Measurements from ENCODE around the gene PPM1M. TPM values are rescaled to one million over a fixed set of nuclear protein-coding genes. Genes with fewer than 3 reads are reported as not detected.
A peak's percentile ranks its signal among the peaks of the same experiment; 100 is the strongest.

PPM1M gene
- polyA plus RNA-seq, 1 donor from 2014 or later: 1.1 TPM

DNA sequence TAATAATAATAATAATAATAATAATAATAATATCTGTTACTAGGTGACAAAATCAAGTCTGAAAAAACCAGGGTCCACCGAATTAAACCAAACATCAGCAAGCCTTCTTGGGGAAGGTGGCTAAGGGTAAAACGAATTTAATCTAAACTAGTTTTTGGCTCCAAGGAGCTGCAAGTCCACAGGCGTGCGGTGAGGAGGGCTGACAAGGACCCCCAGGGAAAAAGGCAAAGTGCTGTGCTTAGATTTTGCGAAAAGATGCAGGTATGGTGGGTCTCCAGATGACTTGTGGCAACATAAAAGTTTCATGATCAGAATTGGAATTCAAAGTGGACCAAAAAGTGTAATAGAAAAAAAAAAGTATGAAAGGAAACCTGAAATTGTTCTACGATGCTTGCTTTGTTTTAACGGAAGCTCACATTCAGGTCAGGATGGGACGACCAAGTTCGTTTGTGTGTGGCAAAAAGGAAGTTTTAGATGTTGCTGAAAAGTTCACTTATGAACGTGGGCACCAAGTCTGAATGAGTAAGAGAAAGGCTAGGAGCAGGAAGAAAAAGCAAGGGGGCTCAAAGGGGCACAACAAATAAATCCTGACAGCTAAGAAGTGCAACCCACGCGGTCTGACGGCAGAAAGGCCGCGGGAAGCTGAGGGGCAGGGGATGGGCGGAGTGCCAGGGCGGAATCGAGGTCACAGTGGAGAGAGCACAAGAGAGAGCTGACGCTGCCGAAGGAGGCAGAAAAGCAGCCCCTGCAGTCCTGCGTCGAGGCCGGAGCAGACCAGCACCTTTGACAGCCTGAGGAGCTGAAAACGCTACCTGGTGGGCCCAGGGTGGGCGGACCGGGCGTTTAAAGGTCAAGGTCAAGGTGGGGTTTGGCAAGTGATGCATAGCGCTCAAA is 31.8 kb downstream of the PPM1M start:
- Histone ChIP-seq H3K36me3 (ENCODE audit: insufficient read depth, low read length) (no peaks in the 10 kb centered on the region), H4K20me1 (ENCODE audit: insufficient read depth) (peaks cover 13% of the 10 kb centered on the region), H3K9me2 (ENCODE audit: insufficient read depth, low read length) (no peaks in the 10 kb centered on the region), H3K9me3 (ENCODE audit: low read length) (no peaks in the 10 kb centered on the region), H3K4me2 (ENCODE audit: low read length) (peak overlapping the region; percentile 75), H3K79me2 (replicated peaks; ENCODE audit: insufficient read depth, low read length) (peaks cover 58% of the 10 kb centered on the region), H2AFZ (ENCODE audit: low read depth, low read length) (no peak overlapping the region), H3F3A (ENCODE audit: insufficient read depth, low read length, poor library complexity, severe bottlenecking) (no peaks in the 10 kb centered on the region), H3K27me3 (ENCODE audit: insufficient read depth, low read depth, low read length) (no peaks in the 10 kb centered on the region), H3K27ac (ENCODE audit: low read length) (peak overlapping the region; percentile 93), H3K4me3 (ENCODE audit: low read length) (peak overlapping the region; percentile 72), H3K9ac (ENCODE audit: low read length) (peak overlapping the region; percentile 97)
- peak; percentile 13 for TF ChIP-seq POLR2AphosphoS5 (IDR thresholded peaks at IDR 0.05)
- TF ChIP-seq, protein P1, sequence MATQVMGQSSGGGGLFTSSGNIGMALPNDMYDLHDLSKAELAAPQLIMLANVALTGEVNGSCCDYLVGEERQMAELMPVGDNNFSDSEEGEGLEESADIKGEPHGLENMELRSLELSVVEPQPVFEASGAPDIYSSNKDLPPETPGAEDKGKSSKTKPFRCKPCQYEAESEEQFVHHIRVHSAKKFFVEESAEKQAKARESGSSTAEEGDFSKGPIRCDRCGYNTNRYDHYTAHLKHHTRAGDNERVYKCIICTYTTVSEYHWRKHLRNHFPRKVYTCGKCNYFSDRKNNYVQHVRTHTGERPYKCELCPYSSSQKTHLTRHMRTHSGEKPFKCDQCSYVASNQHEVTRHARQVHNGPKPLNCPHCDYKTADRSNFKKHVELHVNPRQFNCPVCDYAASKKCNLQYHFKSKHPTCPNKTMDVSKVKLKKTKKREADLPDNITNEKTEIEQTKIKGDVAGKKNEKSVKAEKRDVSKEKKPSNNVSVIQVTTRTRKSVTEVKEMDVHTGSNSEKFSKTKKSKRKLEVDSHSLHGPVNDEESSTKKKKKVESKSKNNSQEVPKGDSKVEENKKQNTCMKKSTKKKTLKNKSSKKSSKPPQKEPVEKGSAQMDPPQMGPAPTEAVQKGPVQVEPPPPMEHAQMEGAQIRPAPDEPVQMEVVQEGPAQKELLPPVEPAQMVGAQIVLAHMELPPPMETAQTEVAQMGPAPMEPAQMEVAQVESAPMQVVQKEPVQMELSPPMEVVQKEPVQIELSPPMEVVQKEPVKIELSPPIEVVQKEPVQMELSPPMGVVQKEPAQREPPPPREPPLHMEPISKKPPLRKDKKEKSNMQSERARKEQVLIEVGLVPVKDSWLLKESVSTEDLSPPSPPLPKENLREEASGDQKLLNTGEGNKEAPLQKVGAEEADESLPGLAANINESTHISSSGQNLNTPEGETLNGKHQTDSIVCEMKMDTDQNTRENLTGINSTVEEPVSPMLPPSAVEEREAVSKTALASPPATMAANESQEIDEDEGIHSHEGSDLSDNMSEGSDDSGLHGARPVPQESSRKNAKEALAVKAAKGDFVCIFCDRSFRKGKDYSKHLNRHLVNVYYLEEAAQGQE (IDR thresholded peaks at IDR 0.05; ENCODE audit: borderline replicate concordance): no peak
- no peak for TF ChIP-seq EP300 (conservative IDR thresholded peaks at IDR 0.05; ENCODE audit: poor library complexity, severe bottlenecking)
- TF ChIP-seq MXI1 (conservative IDR thresholded peaks at IDR 0.05; ENCODE audit: poor library complexity, severe bottlenecking): peak; percentile 32
- TF ChIP-seq, protein P2, sequence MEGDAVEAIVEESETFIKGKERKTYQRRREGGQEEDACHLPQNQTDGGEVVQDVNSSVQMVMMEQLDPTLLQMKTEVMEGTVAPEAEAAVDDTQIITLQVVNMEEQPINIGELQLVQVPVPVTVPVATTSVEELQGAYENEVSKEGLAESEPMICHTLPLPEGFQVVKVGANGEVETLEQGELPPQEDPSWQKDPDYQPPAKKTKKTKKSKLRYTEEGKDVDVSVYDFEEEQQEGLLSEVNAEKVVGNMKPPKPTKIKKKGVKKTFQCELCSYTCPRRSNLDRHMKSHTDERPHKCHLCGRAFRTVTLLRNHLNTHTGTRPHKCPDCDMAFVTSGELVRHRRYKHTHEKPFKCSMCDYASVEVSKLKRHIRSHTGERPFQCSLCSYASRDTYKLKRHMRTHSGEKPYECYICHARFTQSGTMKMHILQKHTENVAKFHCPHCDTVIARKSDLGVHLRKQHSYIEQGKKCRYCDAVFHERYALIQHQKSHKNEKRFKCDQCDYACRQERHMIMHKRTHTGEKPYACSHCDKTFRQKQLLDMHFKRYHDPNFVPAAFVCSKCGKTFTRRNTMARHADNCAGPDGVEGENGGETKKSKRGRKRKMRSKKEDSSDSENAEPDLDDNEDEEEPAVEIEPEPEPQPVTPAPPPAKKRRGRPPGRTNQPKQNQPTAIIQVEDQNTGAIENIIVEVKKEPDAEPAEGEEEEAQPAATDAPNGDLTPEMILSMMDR (IDR thresholded peaks at IDR 0.05; ENCODE audit: poor library complexity, severe bottlenecking): no peak

DNA sequence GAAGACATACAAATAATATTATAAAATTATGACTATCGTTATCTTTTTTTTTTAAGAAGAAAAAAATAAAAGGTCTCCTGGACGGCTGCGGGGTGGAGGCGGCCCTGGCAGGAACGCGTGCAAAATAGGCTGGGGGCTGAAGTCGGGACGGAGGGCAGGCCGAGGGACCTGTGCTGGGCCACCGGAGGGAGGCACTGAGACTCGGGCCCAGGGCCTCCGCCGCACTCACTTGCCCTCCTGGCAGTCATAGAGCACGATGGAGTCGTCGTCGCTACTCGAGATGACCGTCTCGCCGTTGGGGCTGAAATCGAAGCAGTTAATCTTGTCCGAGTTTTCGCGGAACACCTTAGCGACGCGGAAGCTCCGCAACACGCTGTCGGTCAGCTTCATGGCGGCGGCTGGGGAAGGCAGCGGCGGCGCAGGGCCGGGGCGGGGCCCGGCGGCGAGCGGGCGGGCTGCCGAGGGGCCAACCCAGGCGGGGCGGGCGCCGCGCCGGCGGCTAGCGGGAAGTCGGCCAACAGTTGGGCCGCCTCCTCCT is 32.5 kb downstream of the PPM1M start:
- Histone ChIP-seq H3K9ac (ENCODE audit: low read length) (peak overlapping the region; percentile 97), H3K27ac (ENCODE audit: low read length) (peak overlapping the region; percentile 93), H3K27me3 (ENCODE audit: insufficient read depth, low read depth, low read length) (no peaks in the 10 kb centered on the region), H2AFZ (ENCODE audit: low read depth, low read length) (no peak overlapping the region), H3K4me2 (ENCODE audit: low read length) (peak overlapping the region; percentile 75), H3K9me2 (ENCODE audit: insufficient read depth, low read length) (no peaks in the 10 kb centered on the region), H3K4me3 (ENCODE audit: low read length) (peak overlapping the region; percentile 72), H3K36me3 (ENCODE audit: insufficient read depth, low read length) (no peaks in the 10 kb centered on the region), H3K9me3 (ENCODE audit: low read length) (no peaks in the 10 kb centered on the region), H3K79me2 (replicated peaks; ENCODE audit: insufficient read depth, low read length) (peaks cover 51% of the 10 kb centered on the region), H3F3A (ENCODE audit: insufficient read depth, low read length, poor library complexity, severe bottlenecking) (no peaks in the 10 kb centered on the region), H4K20me1 (ENCODE audit: insufficient read depth) (peaks cover 8% of the 10 kb centered on the region)
- TF ChIP-seq, protein P1 (IDR thresholded peaks at IDR 0.05; ENCODE audit: borderline replicate concordance): peak; percentile 3
- TF ChIP-seq, protein P2 (IDR thresholded peaks at IDR 0.05; ENCODE audit: poor library complexity, severe bottlenecking): peak; percentile 52
- TF ChIP-seq POLR2AphosphoS5 (IDR thresholded peaks at IDR 0.05): no peak
- peak; percentile 25 for TF ChIP-seq MXI1 (conservative IDR thresholded peaks at IDR 0.05; ENCODE audit: poor library complexity, severe bottlenecking)
- TF ChIP-seq EZH2 (IDR thresholded peaks at IDR 0.05; ENCODE audit: borderline replicate concordance, insufficient read depth, low read length, poor library complexity, severe bottlenecking): no peak
- peak; percentile 43 for TF ChIP-seq SMC3 (conservative IDR thresholded peaks at IDR 0.05; ENCODE audit: poor library complexity)
- TF ChIP-seq TAF1 (IDR thresholded peaks at IDR 0.05; ENCODE audit: low read depth): no peak
